Endothelial cell (in vitro differentiated cells): ENCODE data around the gene DDX10. TPM values are rescaled to one million over a fixed set of nuclear protein-coding genes. Genes with fewer than 3 reads are reported as not detected.

ENCODE experiments used
- DNase-seq: peaks from one replicate; pipeline ENCODE4 v3.0.0; 2021; ENCODE audit warnings: low spot score
- H3K27ac Mint-ChIP-seq: one replicate; pipeline ENCODE4 v1.8.0; 2021; ENCODE audit warnings: mixed read lengths, inconsistent platforms; ENCODE audit not compliant: unreplicated experiment
- H3K27me3 Mint-ChIP-seq: one replicate; pipeline ENCODE4 v1.8.0; 2021; ENCODE audit warnings: mild to moderate bottlenecking, moderate library complexity, mixed read lengths, inconsistent platforms; ENCODE audit not compliant: unreplicated experiment
- H3K36me3 Mint-ChIP-seq: one replicate; pipeline ENCODE4 v1.8.0; 2021; ENCODE audit warnings: mild to moderate bottlenecking, low read depth, mixed read lengths, inconsistent platforms; ENCODE audit not compliant: unreplicated experiment
- H3K4me1 Mint-ChIP-seq: one replicate; pipeline ENCODE4 v1.8.0; 2021; ENCODE audit warnings: mild to moderate bottlenecking, mixed read lengths, inconsistent platforms; ENCODE audit not compliant: unreplicated experiment
- H3K4me3 Mint-ChIP-seq: one replicate; pipeline ENCODE4 v1.8.0; 2021; ENCODE audit warnings: mild to moderate bottlenecking, mixed read lengths, inconsistent platforms; ENCODE audit not compliant: unreplicated experiment
- H3K9me3 Mint-ChIP-seq: one replicate; pipeline ENCODE4 v1.8.0; 2021; ENCODE audit warnings: mixed read lengths, inconsistent platforms; ENCODE audit not compliant: unreplicated experiment
- total RNA-seq: library from RNA; stranded (reverse); fragmentation: NEBNext Ultra II Directional; extraction: Animal tissue kit (Norgen Biotek cat#: 25700); gene quantifications from one replicate; pipeline ENCODE4 v1.2.1, GENCODE V29; 2021; ENCODE audit not compliant: unreplicated experiment
- TF ChIP-seq, protein P1 (sequence below): fragments of 200-600 bp; sonication (generic); IDR thresholded peaks from one replicate; pipeline ENCODE4 v1.5.0; 2021; ENCODE audit warnings: antibody characterized with exemption; ENCODE audit not compliant: unreplicated experiment

DDX10 gene
- total RNA-seq, 1 donor from 2014 or later, result 20.9 TPM

DNA sequence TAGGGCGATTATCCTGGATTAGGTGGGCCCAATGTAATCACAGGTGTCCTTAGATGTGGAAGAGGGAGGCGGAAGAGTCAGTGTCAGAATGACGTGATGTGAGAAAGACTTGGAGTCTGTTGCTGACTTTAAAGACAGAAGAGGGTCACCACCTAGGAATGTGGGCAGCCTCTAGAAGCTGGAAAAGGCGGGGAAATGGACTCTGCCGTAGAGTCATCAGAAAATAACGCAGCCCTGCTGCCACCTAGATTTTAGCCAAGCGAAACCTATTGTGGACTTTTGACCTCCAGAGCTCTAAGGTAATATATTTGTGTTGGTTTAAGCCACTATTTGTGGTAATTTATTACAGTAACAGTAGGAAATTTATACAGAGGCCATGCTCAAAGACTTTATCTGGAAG, 4.8 kb downstream of the DDX10 start:
- Mint-ChIP-seq H3K4me3 (no peak overlapping the region), H3K9me3 (no peaks in the 10 kb centered on the region), H3K4me1 (peaks cover 10% of the 10 kb centered on the region), H3K27me3 (peaks cover 5% of the 10 kb centered on the region), H3K36me3 (peaks cover 8% of the 10 kb centered on the region), H3K27ac (no peak overlapping the region)
- TF ChIP-seq, protein P1, sequence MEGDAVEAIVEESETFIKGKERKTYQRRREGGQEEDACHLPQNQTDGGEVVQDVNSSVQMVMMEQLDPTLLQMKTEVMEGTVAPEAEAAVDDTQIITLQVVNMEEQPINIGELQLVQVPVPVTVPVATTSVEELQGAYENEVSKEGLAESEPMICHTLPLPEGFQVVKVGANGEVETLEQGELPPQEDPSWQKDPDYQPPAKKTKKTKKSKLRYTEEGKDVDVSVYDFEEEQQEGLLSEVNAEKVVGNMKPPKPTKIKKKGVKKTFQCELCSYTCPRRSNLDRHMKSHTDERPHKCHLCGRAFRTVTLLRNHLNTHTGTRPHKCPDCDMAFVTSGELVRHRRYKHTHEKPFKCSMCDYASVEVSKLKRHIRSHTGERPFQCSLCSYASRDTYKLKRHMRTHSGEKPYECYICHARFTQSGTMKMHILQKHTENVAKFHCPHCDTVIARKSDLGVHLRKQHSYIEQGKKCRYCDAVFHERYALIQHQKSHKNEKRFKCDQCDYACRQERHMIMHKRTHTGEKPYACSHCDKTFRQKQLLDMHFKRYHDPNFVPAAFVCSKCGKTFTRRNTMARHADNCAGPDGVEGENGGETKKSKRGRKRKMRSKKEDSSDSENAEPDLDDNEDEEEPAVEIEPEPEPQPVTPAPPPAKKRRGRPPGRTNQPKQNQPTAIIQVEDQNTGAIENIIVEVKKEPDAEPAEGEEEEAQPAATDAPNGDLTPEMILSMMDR, result no peak
- no peak for DNase-seq

DNA sequence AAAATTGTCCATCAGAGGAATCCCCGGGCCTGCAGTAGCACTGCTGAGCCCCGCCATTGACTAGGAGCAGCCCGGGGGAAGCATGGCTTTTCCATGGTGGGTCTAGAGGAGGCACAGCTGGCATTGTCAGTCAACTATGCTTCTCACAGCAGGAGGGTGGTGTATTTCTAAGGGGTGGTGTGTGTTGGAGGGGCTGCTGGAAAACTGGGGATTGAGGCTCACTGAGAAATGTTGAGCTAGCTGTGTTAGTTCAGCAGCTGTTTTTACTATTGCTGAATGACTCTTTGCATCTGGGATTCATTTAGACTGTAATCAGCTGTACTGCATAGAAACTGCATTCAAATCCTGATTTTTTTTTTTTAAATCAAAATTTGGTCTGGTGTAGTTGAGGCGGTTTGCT, 5.6 kb downstream of the DDX10 start:
- no peak for DNase-seq
- H3K4me1 Mint-ChIP-seq, result peaks cover 6% of the 10 kb centered on the region
- H3K9me3 Mint-ChIP-seq, result no peaks in the 10 kb centered on the region
- H3K27me3 Mint-ChIP-seq, result peaks cover 5% of the 10 kb centered on the region
- no peak overlapping the region for H3K27ac Mint-ChIP-seq
- no peak overlapping the region for H3K4me3 Mint-ChIP-seq
- H3K36me3 Mint-ChIP-seq, result peaks cover 8% of the 10 kb centered on the region
- TF ChIP-seq, protein P1, result no peak

DNA sequence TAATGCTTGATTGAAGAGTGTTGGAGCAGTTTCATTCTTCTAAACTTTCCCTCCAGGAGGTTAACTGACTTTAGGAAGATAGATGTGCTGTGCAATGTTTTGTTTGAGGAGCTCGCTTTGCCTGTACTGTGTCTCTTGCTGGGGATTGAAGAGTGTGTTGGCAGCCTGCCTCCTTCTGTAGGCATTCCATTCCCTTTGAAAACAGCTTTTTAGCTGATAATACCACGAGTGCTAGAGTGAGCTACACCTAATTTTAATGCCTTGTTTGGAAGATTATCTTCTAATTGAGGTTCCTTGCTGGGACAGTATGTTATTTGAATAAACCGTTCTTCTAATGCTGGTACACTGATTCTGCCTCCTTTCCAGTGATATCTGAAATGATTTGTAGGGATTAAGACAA, 7.2 kb downstream of the DDX10 start:
- H3K36me3 Mint-ChIP-seq, result peaks cover 12% of the 10 kb centered on the region
- H3K27me3 Mint-ChIP-seq, result peaks cover 5% of the 10 kb centered on the region
- TF ChIP-seq, protein P1, result no peak
- no peaks in the 10 kb centered on the region for H3K9me3 Mint-ChIP-seq
- H3K4me3 Mint-ChIP-seq, result no peak overlapping the region
- no peak overlapping the region for H3K27ac Mint-ChIP-seq
- H3K4me1 Mint-ChIP-seq, result no peaks in the 10 kb centered on the region
- DNase-seq, result no peak

DNA sequence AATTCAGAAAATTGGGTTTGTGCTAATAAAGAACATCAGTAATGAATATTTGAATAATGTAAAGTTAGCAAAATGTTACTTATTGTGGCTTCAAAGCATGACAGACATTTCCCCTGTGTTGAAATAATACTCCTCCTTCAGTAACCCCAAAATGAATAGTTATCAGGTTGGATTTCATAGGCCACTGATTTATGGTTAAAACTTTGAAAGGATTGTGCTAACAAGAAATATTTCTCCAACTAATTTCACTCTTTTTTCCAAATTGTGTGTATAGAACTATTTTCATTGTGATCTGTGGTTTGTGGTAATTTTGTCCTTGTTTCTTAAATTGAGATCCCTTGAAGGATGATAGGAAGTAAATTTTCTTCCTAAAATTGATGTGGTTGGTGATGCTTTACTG, 7.9 kb downstream of the DDX10 start:
- Mint-ChIP-seq H3K27me3 (peaks cover 5% of the 10 kb centered on the region), H3K27ac (no peak overlapping the region), H3K4me1 (no peaks in the 10 kb centered on the region), H3K9me3 (no peaks in the 10 kb centered on the region), H3K4me3 (no peak overlapping the region), H3K36me3 (peaks cover 14% of the 10 kb centered on the region)
- DNase-seq, result no peak
- TF ChIP-seq, protein P1, result no peak

DNA sequence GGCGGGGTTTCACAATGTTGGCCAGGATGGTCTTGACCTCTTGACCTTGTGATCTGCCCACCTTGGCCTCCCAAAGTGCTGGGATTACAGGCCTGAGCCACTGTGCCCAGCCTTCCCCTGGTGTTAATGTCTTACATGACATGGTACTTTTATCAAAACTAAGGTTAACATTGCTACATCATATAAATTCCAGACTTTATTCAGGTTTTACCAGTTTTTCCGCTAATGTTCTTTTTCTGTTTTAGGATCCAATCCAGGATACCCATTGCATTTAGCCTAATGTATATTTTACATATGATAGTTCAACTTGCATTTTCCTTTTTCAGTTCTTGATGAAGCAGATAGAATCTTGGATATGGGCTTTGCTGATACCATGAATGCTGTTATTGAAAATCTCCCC, 14.2 kb downstream of the DDX10 start:
- Mint-ChIP-seq H3K36me3 (peaks cover 6% of the 10 kb centered on the region), H3K4me1 (no peaks in the 10 kb centered on the region), H3K9me3 (no peaks in the 10 kb centered on the region), H3K27ac (no peak overlapping the region), H3K4me3 (no peak overlapping the region), H3K27me3 (no peaks in the 10 kb centered on the region)
- no peak for DNase-seq
- TF ChIP-seq, protein P1, result no peak
